ENCODE data around the gene DCDC2C.

DCDC2C gene

GRCh38 chr2:3868012-3868805 is 164.8 kb downstream of the DCDC2C start:
- no peaks in the 10 kb centered on the region for H3K9me2 ChIP-seq (ENCODE audit: low read depth, low read length)
- TF ChIP-seq, protein P1, sequence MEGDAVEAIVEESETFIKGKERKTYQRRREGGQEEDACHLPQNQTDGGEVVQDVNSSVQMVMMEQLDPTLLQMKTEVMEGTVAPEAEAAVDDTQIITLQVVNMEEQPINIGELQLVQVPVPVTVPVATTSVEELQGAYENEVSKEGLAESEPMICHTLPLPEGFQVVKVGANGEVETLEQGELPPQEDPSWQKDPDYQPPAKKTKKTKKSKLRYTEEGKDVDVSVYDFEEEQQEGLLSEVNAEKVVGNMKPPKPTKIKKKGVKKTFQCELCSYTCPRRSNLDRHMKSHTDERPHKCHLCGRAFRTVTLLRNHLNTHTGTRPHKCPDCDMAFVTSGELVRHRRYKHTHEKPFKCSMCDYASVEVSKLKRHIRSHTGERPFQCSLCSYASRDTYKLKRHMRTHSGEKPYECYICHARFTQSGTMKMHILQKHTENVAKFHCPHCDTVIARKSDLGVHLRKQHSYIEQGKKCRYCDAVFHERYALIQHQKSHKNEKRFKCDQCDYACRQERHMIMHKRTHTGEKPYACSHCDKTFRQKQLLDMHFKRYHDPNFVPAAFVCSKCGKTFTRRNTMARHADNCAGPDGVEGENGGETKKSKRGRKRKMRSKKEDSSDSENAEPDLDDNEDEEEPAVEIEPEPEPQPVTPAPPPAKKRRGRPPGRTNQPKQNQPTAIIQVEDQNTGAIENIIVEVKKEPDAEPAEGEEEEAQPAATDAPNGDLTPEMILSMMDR (IDR thresholded peaks at IDR 0.05; ENCODE audit: low read length), result no peak
- no peak for TF ChIP-seq EZH2 (IDR thresholded peaks at IDR 0.05; ENCODE audit: borderline replicate concordance, low read length)
- H3K4me1 ChIP-seq (ENCODE audit: insufficient read depth, low read length, severe bottlenecking), result no peaks in the 10 kb centered on the region
- H4K20me1 ChIP-seq (ENCODE audit: insufficient read depth, low read length), result no peaks in the 10 kb centered on the region
- H3K27ac ChIP-seq (ENCODE audit: low read depth, low read length, poor library complexity, severe bottlenecking), result no peak overlapping the region
- H3K4me2 ChIP-seq (ENCODE audit: low read length), result no peak overlapping the region
- H3K79me2 ChIP-seq (ENCODE audit: insufficient read depth, low read length), result no peaks in the 10 kb centered on the region
- H3K4me3 ChIP-seq (ENCODE audit: low read depth, low read length, poor library complexity, severe bottlenecking), result no peak overlapping the region
- H3K9me3 ChIP-seq (ENCODE audit: low read length), result no peaks in the 10 kb centered on the region
- H3F3A ChIP-seq (ENCODE audit: insufficient read depth, low read length), result no peaks in the 10 kb centered on the region
- no peak overlapping the region for H3K9ac ChIP-seq (ENCODE audit: low read length)
- no peak overlapping the region for H2AFZ ChIP-seq (ENCODE audit: low read length)
- H3K36me3 ChIP-seq (ENCODE audit: insufficient read depth, low read length), result no peaks in the 10 kb centered on the region
- 0 out of 2 replicates have a peak, but pooled peaks cover 4% of the 10 kb centered on the region for H3K27me3 ChIP-seq (ENCODE audit: insufficient read depth, low read length)

DNA sequence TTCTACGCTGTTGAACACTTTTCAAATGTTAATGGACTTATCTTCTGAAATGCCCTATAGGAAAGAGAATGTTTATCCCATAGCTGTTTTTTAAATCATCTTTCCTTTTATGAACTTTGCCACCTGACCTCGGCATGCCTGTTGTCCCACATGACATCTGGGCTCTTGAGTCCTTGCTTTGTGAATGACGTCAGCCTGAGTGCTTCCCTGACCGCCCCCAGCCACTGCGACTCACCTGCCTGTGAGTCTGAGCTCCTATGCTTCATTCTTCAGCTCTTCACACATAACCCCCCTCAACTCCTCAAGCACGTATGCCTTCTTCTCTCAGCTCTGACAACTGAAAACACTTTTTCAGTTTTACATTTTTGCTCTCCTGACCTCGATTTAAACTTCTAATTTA is 166.8 kb downstream of the DCDC2C start:
- 0 out of 2 replicates have a peak, but pooled peaks cover 4% of the 10 kb centered on the region for H3K27me3 ChIP-seq (ENCODE audit: insufficient read depth, low read length)
- no peaks in the 10 kb centered on the region for H3K79me2 ChIP-seq (ENCODE audit: insufficient read depth, low read length)
- no peak overlapping the region for H2AFZ ChIP-seq (ENCODE audit: low read length)
- no peaks in the 10 kb centered on the region for H3K36me3 ChIP-seq (ENCODE audit: insufficient read depth, low read length)
- no peak overlapping the region for H3K27ac ChIP-seq (ENCODE audit: low read depth, low read length, poor library complexity, severe bottlenecking)
- no peaks in the 10 kb centered on the region for H3K9me2 ChIP-seq (ENCODE audit: low read depth, low read length)
- no peak overlapping the region for H3K4me2 ChIP-seq (ENCODE audit: low read length)
- TF ChIP-seq EZH2 (IDR thresholded peaks at IDR 0.05; ENCODE audit: borderline replicate concordance, low read length), result no peak
- TF ChIP-seq, protein P1 (IDR thresholded peaks at IDR 0.05; ENCODE audit: low read length), result no peak
- no peaks in the 10 kb centered on the region for H3K4me1 ChIP-seq (ENCODE audit: insufficient read depth, low read length, severe bottlenecking)
- H3K9me3 ChIP-seq (ENCODE audit: low read length), result no peaks in the 10 kb centered on the region
- no peaks in the 10 kb centered on the region for H4K20me1 ChIP-seq (ENCODE audit: insufficient read depth, low read length)
- no peak overlapping the region for H3K9ac ChIP-seq (ENCODE audit: low read length)
- H3F3A ChIP-seq (ENCODE audit: insufficient read depth, low read length), result no peaks in the 10 kb centered on the region
- H3K4me3 ChIP-seq (ENCODE audit: low read depth, low read length, poor library complexity, severe bottlenecking), result no peak overlapping the region

- Histone ChIP-seq H3K27ac (ENCODE audit: low read depth, low read length, poor library complexity, severe bottlenecking) (no peak overlapping the region), H4K20me1 (ENCODE audit: insufficient read depth, low read length) (no peaks in the 10 kb centered on the region), H3K27me3 (ENCODE audit: insufficient read depth, low read length) (0 out of 2 replicates have a peak, but pooled peaks cover 3% of the 10 kb centered on the region), H2AFZ (ENCODE audit: low read length) (no peak overlapping the region), H3K79me2 (ENCODE audit: insufficient read depth, low read length) (no peaks in the 10 kb centered on the region), H3K9ac (ENCODE audit: low read length) (no peak overlapping the region), H3K9me3 (ENCODE audit: low read length) (no peaks in the 10 kb centered on the region), H3F3A (ENCODE audit: insufficient read depth, low read length) (no peaks in the 10 kb centered on the region), H3K4me2 (ENCODE audit: low read length) (no peak overlapping the region), H3K4me3 (ENCODE audit: low read depth, low read length, poor library complexity, severe bottlenecking) (no peak overlapping the region), H3K4me1 (ENCODE audit: insufficient read depth, low read length, severe bottlenecking) (no peaks in the 10 kb centered on the region), H3K36me3 (ENCODE audit: insufficient read depth, low read length) (no peaks in the 10 kb centered on the region), H3K9me2 (ENCODE audit: low read depth, low read length) (no peaks in the 10 kb centered on the region)
- TF ChIP-seq, protein P1 (IDR thresholded peaks at IDR 0.05; ENCODE audit: low read length), result no peak
- no peak for TF ChIP-seq EZH2 (IDR thresholded peaks at IDR 0.05; ENCODE audit: borderline replicate concordance, low read length)
Observed at GRCh38 chr2:3871002-3871401, 167.6 kb downstream of the DCDC2C start.
